ENCODE measurements around the gene LGALS7B.

DNA sequence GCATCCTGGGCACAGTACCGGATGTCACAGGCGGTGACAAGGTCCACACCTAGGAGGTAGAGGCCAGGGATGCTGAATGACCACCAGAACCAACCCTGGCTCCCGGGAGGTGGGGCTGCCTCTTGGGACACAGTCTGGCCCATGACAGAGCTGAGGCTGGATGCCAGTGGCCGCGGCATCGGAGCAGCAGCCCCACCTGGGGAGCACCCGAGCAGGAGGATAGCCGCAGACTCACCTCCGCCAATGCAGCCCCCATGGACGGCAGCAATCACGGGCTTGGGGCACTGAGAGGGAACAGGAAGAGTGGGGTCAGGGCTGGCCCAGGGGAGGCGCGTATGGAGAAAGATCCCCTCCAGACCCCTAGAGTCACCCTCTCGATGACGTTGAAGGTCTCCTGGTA lies 28.1 kb downstream of the LGALS7B start:
- TF ChIP-seq, protein P1, sequence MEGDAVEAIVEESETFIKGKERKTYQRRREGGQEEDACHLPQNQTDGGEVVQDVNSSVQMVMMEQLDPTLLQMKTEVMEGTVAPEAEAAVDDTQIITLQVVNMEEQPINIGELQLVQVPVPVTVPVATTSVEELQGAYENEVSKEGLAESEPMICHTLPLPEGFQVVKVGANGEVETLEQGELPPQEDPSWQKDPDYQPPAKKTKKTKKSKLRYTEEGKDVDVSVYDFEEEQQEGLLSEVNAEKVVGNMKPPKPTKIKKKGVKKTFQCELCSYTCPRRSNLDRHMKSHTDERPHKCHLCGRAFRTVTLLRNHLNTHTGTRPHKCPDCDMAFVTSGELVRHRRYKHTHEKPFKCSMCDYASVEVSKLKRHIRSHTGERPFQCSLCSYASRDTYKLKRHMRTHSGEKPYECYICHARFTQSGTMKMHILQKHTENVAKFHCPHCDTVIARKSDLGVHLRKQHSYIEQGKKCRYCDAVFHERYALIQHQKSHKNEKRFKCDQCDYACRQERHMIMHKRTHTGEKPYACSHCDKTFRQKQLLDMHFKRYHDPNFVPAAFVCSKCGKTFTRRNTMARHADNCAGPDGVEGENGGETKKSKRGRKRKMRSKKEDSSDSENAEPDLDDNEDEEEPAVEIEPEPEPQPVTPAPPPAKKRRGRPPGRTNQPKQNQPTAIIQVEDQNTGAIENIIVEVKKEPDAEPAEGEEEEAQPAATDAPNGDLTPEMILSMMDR (IDR thresholded peaks at IDR 0.05; ENCODE audit: insufficient read depth, low read depth, low read length) = no peak
- no peak for TF ChIP-seq EZH2 (IDR thresholded peaks at IDR 0.05; ENCODE audit: insufficient read depth, low read length)
